Suprapubic skin (tissue), 4 donors: ENCODE results near the gene DCBLD1. TPM values are rescaled to one million over a fixed set of nuclear protein-coding genes. Genes with fewer than 3 reads are reported as not detected.

Experiments used
- DNase-seq, 2 donors: peaks; one replicate each; pipeline ENCODE4 v3.0.0-alpha.2; 2019; ENCODE audit warnings: low spot score in 2 of 2
- H3K27ac ChIP-seq: fragments of 200-600 bp; sonication (generic); one replicate; pipeline ENCODE4 v1.5.1; 2019
- H3K27me3 ChIP-seq: fragments of 200-600 bp; sonication (generic); one replicate; pipeline ENCODE4 v1.5.1; 2019
- H3K36me3 ChIP-seq: fragments of 200-600 bp; sonication (generic); one replicate; pipeline ENCODE4 v1.5.1; 2019
- H3K4me1 ChIP-seq: fragments of 200-600 bp; sonication (generic); one replicate; pipeline ENCODE4 v1.5.1; 2019
- H3K4me3 ChIP-seq: fragments of 200-600 bp; sonication (generic); one replicate; pipeline ENCODE4 v1.5.1; 2019; ENCODE audit warnings: mild to moderate bottlenecking
- H3K9me3 ChIP-seq: fragments of 200-600 bp; sonication (generic); one replicate; pipeline ENCODE4 v1.5.1; 2019
- EP300 ChIP-seq: sonication (generic); formaldehyde crosslinking; IDR thresholded peaks from one replicate; pipeline ENCODE4 v1.6.1; 2017; ENCODE audit warnings: antibody characterized with exemption
- POLR2A ChIP-seq, 2 donors: fragments of 450-650 bp; IDR thresholded peaks; one replicate each; pipeline ENCODE4 v1.6.1; 2017; ENCODE audit warnings: antibody characterized with exemption in 2 of 2, mild to moderate bottlenecking in 2 of 2, moderate library complexity in 2 of 2
- POLR2AphosphoS5 ChIP-seq, 3 donors: sonication (generic); formaldehyde crosslinking; IDR thresholded peaks; one replicate each; pipeline ENCODE4 v1.6.1; 2017; ENCODE audit warnings: antibody characterized with exemption in 3 of 3
- WGBS: methylation state at CpG from one replicate; pipeline ENCODE4 v1.1.5; 2018; 5-methylcytosine and 5-hydroxymethylcytosine counted together
- total RNA-seq, 4 donors: library from RNA; depleted of rRNA; stranded (reverse); fragments of >200 nt; gene quantifications; one replicate each; pipeline ENCODE4 v1.1.0, GENCODE V29; 2016
- TF ChIP-seq, protein P1 (sequence below), 2 donors: fragments of 200-600 bp in 1 of 2; fragments of 450-650 bp in 1 of 2; sonication (generic) in 1 of 2; IDR thresholded peaks; one replicate each; pipeline ENCODE4 v1.5.1; 2016 to 2019; ENCODE audit warnings: antibody characterized with exemption in 2 of 2, mild to moderate bottlenecking in 1 of 2, moderate library complexity in 1 of 2

DCBLD1 gene
- total RNA-seq, 4 donors from 2014 or later, result 3.6 to 15.7 (median 4.9) TPM

DNA sequence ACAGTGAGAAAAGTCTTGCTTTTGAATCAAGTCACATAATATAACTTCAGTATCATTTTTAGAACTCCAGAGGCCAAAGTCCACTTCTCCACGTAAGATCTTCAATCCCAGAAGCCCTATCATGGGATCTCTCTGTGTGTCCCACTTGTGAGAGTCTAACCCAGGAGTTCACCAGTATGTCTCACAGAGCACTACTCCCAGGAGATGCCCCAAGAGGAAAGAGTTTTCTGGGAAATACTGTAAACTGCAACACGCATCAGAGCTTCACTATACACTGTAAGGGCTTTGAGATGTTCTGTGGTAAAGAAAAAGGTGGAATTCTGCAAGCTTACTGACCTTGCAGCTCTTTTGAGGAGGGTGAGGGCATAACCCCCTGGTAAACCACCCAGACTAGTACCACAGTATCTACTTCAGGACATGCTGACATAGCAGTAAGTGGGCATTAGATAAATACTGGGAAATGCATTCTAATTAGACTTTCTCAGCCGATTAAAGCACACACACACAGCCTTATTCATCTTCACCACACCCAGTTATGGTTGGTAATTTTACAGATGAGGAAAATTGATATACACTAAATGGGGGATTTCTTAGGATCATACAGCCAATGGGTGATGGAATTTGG is 12.3 kb downstream of the DCBLD1 start:
- Histone ChIP-seq H3K27ac (no peak overlapping the region), H3K4me3 (no peak overlapping the region), H3K4me1 (peaks cover 32% of the 10 kb centered on the region), H3K36me3 (no peaks in the 10 kb centered on the region), H3K27me3 (no peaks in the 10 kb centered on the region), H3K9me3 (no peaks in the 10 kb centered on the region)
- no peak for DNase-seq
- TF ChIP-seq POLR2A (IDR thresholded peaks at IDR 0.05) (no peak), EP300 (no peak), POLR2AphosphoS5 (IDR thresholded peaks at IDR 0.05) (no peak)
- TF ChIP-seq, protein P1, sequence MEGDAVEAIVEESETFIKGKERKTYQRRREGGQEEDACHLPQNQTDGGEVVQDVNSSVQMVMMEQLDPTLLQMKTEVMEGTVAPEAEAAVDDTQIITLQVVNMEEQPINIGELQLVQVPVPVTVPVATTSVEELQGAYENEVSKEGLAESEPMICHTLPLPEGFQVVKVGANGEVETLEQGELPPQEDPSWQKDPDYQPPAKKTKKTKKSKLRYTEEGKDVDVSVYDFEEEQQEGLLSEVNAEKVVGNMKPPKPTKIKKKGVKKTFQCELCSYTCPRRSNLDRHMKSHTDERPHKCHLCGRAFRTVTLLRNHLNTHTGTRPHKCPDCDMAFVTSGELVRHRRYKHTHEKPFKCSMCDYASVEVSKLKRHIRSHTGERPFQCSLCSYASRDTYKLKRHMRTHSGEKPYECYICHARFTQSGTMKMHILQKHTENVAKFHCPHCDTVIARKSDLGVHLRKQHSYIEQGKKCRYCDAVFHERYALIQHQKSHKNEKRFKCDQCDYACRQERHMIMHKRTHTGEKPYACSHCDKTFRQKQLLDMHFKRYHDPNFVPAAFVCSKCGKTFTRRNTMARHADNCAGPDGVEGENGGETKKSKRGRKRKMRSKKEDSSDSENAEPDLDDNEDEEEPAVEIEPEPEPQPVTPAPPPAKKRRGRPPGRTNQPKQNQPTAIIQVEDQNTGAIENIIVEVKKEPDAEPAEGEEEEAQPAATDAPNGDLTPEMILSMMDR (IDR thresholded peaks at IDR 0.05), result no peak
- WGBS, result 58% methylated on average over 2 of the region's 3 CpGs

- no peaks in the 10 kb centered on the region for H3K27me3 ChIP-seq
- no peaks in the 10 kb centered on the region for H3K9me3 ChIP-seq
- peaks cover 32% of the 10 kb centered on the region for H3K4me1 ChIP-seq
- H3K27ac ChIP-seq, result no peak overlapping the region
- no peak for DNase-seq
- no peak overlapping the region for H3K4me3 ChIP-seq
- no peak for TF ChIP-seq POLR2AphosphoS5 (IDR thresholded peaks at IDR 0.05)
- TF ChIP-seq, protein P1 (IDR thresholded peaks at IDR 0.05), result no peak
- TF ChIP-seq POLR2A (IDR thresholded peaks at IDR 0.05), result no peak
- TF ChIP-seq EP300, result no peak
- no peaks in the 10 kb centered on the region for H3K36me3 ChIP-seq
Measured at GRCh38 chr6:117495425-117495824, 13.0 kb downstream of the DCBLD1 start.

GRCh38 chr6:117495869-117496268 is 13.4 kb downstream of the DCBLD1 start:
- no peaks in the 10 kb centered on the region for H3K9me3 ChIP-seq
- no peaks in the 10 kb centered on the region for H3K36me3 ChIP-seq
- 76% methylated on average over 2 of the region's 2 CpGs for WGBS
- no peak overlapping the region for H3K4me3 ChIP-seq
- H3K4me1 ChIP-seq, result peaks cover 32% of the 10 kb centered on the region
- TF ChIP-seq, protein P1 (IDR thresholded peaks at IDR 0.05), result no peak
- no peak for TF ChIP-seq POLR2AphosphoS5 (IDR thresholded peaks at IDR 0.05)
- no peak for TF ChIP-seq POLR2A (IDR thresholded peaks at IDR 0.05)
- no peak for TF ChIP-seq EP300
- no peak overlapping the region for H3K27ac ChIP-seq
- H3K27me3 ChIP-seq, result no peaks in the 10 kb centered on the region
- DNase-seq, result no peak

GRCh38 chr6:117496383-117496990 is 14.0 kb downstream of the DCBLD1 start:
- 76% methylated on average over 1 of the region's 1 CpG for WGBS
- no peaks in the 10 kb centered on the region for H3K9me3 ChIP-seq
- H3K4me1 ChIP-seq, result peaks cover 32% of the 10 kb centered on the region
- H3K27me3 ChIP-seq, result no peaks in the 10 kb centered on the region
- H3K27ac ChIP-seq, result no peak overlapping the region
- TF ChIP-seq, protein P1 (IDR thresholded peaks at IDR 0.05), result no peak
- TF ChIP-seq EP300, result no peak
- TF ChIP-seq POLR2AphosphoS5 (IDR thresholded peaks at IDR 0.05), result no peak
- TF ChIP-seq POLR2A (IDR thresholded peaks at IDR 0.05), result no peak
- no peak for DNase-seq
- no peak overlapping the region for H3K4me3 ChIP-seq
- H3K36me3 ChIP-seq, result no peaks in the 10 kb centered on the region

DNA sequence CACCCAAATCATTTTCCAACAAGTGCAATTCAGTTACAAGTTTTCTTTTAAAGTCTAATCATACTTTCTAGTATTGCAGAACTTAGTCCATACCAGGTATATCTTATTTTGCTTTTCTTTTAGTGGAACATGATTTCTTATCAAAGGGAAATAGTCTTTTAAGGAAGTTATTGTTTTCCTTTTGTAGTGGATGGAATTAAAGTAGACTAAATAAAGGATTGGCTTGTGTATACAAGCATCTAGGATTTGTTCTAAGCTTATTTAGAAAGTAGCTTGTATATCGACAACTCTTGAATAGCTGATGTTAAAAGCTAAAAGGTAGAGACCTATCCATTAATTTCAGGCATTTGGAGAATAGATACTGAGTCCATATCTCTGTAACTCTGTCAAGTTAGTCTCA is 14.8 kb downstream of the DCBLD1 start:
- WGBS, result 89% methylated on average over 1 of the region's 1 CpG
- no peak overlapping the region for H3K27ac ChIP-seq
- no peak for DNase-seq
- H3K36me3 ChIP-seq, result no peaks in the 10 kb centered on the region
- H3K27me3 ChIP-seq, result no peaks in the 10 kb centered on the region
- peaks cover 32% of the 10 kb centered on the region for H3K4me1 ChIP-seq
- TF ChIP-seq POLR2A (IDR thresholded peaks at IDR 0.05) (no peak), EP300 (no peak), POLR2AphosphoS5 (IDR thresholded peaks at IDR 0.05) (no peak)
- TF ChIP-seq, protein P1 (IDR thresholded peaks at IDR 0.05), result no peak
- no peaks in the 10 kb centered on the region for H3K9me3 ChIP-seq
- no peak overlapping the region for H3K4me3 ChIP-seq
